NCI-H2196 (cell line): ENCODE results near the gene FDXR.

ENCODE experiments used
- DNase-seq: peaks from one replicate; lab custom pipeline; 2025; ENCODE audit not compliant: unreplicated experiment; lab: John Stamatoyannopoulos, UW

FDXR gene

DNA sequence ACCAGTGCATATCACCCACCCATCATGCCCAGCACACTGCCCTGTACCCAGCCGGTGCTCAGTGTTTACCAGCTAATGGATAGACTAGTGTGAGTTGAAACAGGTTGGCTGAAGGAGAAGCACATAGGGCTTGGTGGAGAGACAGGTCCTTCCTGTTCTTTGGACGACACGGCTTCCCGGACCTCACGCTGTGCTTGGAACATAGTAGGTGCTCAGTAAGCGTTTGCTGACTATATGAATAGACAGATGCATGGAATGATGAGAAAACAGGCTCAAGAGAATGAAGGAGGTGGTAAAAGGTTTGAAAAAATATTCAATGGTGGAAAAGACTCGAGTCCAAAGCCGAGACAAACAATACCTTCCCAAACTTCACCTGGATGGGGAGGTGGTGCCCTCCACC, 27.4 kb upstream of the FDXR start:
- DNase-seq = no peak

DNA sequence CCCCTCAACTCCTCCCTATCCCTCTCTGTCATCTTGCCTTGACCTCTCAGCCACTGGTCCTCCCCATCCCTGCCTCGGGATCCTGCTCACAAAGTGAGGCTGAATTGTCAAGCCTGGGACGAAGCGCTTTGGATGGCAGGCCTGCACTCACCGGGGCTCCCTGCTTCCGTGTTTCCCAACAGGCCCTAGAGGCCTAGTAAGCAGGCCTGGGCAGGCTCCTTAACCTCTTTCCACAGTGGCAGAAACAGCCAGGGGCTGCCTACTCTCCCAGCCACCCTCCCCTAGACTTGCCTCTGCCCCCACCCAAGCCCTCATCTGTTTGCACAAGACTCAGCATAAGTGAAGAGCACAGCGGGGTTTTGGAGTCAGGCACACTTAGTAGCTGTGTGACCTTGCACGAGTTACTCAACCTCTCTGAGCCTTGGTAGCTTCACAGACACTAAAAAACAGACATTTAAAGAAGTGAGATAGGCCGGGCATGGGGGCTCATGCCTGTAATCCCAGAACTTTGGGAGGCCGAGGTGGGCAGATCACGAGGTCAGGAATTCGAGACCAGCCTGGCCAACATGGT, 25.7 kb upstream of the FDXR start:
- no peak for DNase-seq

DNA sequence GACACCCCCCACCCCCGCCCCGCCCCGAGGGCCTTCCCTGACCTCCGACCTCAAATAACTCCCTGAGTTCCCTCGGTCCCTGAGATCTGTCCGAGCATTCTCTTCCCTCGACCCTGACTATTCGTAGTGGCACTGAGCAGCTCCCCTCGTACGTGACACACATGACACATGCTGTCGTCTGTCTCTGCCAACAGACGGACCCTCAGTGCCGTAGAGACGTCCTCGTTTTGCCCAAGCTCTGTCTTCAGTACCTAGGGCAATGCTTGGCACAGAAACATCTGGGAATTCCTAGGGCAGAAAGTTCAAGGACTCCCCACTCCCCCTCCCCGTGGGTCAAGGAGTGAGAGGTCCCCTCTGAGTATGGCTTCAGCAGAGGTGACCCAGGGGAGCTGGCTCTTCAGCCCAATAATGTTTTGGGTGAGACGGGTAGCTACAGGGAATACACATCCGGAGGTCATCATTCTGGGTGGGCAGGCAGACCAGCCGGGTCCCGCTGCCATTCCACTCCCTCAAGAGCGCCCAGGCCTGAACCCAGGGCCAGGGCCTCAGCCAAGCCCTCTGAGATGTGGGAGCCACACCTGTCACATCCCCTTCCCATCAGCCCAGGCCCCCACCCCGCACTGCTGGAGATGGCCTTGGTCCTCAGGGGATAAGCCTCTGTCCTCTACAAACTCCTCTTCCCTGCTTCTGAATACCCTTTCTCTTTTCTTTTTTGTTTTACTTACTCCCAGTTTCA, 21.3 kb upstream of the FDXR start:
- no peak for DNase-seq

DNA sequence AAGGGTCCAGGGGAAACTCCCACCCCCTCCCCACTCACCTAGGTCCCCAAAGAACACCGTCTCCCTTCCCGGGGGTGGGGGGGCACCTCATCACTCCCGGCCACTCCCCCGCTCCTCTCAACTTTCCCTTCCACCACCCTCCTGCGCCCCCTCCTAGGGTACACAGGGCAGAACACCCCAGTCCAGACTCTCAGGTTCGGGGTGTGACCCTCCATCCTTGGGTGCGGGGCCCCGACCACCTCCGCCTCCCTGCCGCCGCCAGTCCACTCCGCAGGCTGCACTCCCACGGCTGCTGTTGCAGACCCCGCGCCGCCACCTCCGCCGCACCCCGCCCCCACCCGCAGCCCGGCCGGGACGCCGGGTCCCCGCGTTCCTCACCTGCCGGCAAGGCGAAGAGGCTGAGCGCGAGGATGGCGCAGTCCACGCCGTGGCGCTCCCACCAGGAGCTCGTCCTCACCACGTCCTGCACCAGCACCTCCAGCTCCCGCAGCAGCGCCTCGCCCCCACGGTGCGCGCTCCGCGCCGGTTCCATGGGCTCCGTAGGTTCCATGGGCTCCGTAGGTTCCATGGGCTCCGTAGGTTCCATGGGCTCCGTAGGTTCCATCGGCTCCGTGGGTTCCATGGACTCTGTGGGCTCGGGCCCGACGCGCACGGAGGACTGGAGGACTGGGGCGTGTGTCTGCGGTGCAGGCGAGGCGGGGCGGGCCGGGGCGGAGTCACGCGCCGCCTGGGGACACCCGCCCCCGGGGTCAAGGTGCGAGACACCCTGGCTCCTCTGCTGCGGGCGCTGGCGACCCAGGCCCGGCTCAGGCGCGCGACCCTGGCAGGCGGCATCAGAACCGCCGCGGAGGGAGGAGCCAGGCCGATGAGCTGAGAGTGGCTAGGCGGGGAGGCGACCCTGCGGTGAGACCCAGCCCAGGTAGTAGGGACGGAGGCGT, 20.4 kb upstream of the FDXR start, which contains the start of gene FADS6:
Gene FADS6, minus strand, starts transcription at position 660 of the 938 bp plus-strand sequence. Its CDS starts 38 bp downstream, at position 622.
- DNase-seq = no peak

DNA sequence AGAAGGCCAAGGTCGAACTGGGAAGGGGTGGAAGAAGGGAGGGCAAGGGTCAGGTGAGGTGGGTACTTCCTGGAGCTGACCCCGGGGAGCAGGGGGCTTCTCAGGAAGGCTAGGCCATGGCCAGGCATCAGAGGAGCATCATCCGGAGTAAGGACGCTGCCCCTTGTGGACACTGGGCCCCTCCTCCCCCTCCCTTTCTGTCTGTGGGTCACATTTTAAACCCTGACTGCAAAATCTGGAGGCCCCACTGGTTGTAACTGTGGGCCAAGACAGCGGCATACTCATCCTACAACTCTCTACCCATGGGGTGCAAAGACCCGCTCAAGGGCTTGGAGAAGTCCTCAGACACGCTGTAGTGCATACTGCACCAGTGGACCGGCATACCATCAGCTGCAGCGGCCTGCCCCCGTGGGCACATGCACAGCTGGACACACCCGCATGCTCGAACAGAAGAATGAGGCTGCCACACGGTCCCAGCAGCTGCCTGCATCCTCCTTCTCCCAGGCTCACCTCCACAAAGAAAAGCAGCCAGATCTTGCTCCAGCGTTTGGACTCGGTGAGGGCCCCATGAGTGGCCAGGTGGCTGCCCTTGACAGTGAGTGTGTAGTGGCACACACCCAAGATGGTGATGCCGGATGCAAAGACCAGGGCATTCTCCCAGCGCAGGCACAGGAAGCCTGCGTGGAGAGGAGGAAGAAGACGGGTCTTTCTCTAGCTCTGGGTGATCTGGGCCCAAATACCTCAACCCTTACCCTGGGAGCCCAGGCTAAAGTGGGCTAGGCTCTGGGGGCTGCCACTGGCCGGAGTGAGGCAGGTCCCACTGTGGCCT, 19.4 kb upstream of the FDXR start:
- DNase-seq = peak; percentile 57

DNA sequence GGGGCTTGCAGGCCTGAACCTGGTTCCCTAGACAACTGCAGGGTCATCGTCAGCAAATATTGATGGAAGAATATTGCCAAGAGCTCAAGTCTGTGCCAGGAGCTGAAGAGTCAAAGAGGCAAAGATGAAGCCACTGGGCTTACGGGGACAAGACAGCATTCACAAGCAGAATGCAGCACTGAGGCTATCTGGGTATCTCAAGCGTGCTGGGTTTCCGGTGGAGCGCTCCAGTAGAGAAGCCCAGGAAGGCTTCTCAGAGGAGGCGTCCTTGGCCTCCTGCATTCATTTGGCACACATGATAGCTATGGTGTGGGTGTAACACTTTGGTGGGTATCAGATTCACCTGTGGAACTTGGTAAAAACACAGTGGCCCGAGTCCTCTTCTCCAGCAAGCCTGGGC, 17.8 kb upstream of the FDXR start:
- no peak for DNase-seq

DNA sequence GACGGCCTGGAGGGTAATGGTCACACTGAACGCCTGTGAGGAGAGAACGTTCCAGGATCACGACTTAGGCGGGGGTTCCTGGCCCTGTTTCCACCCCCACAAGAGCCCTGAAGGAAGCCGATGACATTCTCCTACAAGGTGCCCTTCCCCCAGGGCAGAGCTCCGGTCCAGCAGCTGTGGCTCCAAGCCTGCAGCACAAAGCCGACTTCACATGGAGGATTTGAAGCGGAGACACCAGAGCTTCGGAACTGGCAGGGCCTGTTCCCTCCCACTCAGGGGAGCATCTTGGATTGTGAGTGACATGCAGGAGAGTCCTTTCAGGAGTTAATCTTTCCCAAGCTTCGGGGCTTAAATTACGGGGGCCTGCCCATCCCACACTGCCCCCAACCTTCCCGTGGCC, 15.7 kb upstream of the FDXR start:
- no peak for DNase-seq

DNA sequence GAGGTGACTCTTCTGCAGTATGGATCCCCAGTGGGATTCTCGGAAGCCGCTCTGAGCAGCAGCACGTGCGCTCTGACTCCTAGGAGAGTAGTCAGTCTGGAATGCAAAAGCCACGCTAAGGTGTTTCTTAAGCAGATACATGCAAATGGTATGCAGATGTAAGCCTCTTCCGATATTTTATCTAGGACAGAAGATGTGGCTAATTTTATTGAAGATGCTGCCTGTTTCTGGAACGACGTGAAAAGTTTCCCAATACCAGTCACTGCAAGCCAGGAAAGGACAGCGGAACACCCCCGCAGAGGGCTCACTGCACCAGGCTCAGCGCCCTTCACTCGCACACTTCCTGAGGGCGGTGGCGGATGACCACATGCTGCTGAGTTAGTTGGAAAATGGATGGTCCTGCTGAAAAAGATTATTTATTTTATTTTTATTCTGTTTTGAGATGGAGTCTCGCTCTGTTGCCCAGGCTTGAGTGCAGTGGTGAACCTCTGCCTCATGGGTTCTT, 10.5 kb upstream of the FDXR start:
- no peak for DNase-seq

DNA sequence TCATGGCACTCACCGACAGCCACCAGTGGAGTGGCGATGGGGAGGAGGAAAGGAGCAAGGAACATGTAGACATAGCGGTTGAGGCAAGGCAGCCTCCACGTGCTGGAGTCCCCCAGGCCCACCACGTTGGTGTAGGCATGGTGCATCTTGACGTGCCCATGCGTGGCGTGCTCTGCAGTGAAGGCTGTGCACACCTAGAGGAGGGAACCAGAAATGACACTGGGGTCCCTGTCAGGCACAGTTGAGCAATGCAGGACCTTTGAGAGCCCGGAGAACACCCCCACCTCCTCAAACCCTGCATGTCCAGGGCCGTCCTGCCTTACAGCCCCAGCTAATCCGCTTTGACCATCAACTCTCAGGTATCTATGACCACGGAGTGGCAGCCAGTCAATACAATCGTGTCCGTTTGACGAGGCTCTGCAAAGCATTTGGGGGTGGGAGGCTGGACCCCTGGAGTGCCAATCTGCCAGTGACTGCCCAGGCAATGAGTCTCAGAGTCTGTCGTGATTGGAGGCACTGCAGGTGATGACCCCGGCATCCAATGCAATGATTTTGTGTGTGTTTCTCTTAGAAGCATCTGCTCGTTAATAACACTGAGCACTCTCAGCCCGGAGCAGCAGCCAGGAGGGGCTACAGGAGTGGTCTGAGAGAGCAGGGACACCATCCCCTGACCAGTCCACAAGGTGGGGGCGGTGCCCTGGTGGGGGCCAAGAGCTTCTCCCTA, 9.9 kb upstream of the FDXR start:
- no peak for DNase-seq

DNA sequence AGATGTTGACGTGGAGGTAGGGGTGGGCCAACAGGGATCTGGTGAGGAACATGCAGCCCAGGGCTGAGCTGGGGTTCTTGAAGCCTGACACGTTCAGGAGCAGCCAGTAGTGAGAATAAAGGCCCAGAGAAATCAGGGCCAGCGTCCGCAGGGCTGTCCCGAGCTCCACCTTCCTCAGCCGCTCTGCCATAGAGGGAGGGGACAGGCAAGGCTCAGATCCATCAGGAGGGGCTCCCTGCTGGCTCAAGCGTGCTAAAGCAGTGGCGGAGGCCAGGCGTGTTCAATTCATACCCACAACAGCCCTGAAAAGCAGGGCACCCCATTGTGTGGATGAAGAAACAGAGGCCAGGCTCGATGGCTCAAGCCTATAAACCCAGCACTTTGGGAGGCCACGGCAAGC, 8.3 kb upstream of the FDXR start:
- no peak for DNase-seq

DNA sequence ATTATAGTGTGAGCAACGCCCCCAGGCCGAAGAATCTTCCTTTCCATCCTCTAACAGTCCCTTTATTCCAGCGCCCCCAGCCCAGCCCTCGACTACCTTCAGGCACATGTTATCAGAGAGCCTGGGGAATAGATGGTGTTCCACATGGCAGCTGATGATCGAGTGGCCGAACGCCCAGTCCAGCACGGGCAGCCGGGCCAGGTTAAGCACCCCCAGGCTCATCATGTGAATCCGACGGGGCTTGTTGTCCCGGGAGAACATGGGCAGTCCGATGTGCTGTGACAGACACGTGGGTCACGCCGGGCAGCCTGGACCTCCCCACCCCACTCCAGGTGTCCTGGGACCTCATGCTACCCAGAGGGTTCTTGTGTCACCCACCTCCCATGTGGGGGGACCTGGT, 6.5 kb upstream of the FDXR start:
- no peak for DNase-seq

DNA sequence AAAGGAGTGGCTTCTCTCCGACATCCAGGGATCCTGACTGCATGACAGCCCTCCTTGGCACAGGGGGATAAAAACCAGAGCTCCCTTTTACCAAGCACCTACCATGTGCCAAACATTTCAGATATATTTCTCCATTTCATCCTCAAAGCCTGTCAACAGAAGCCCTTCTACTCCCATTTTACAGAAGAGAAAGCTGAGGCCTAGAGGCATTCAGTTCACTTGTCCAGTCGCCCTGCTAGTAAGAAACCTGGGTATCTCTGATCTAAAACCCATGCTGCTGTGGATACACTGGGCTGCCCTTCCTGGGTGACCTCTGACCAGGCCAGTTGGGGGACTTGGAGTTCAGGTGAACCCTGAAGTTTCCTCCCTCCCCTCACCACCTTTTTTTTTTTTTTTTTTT, 5.9 kb upstream of the FDXR start:
- no peak for DNase-seq

DNA sequence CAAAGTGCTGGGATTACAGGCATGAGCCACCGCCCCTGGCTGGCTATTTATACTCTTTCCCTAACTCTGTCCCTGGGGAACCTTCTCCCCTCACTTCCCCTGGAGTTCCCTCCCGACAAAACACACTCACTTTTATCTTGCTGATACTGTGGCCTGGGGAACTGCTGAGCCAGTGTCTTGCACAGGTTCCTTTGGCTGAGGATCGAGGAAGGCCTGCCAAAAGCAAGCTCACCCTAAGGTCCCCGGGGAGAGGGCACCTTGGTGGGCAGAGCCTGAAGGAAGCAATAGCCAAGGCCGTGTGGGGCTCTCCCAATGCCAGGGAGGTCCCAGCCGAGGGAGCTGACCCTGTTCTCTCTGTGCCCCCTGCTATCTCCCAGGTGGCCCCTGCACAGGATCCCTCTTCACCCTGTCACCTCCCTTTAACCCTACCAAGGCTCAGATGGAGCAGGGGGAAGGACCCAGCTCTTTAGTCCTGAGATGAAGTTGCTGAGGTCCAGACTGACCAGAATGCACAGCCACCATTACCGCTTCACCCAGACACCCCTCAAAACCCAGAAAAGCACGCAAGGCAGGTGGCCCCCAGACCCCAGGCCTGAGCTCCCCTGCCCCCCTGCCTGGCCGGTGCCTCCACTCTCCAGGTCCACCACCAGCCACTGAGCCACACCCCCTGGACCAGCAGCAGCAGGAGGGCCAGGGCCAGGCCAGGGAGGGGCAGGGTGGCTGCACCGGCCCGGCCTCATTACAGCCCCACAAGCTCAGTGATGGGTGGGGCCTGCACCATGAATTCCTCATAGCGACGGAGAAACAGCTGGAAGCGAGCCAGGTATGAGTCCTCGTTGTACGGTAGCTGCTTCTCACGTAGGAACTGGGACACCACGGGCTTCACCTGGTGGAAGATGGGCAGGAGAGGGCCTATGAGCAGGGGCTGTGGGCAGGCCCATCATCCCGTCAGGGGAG, 5.1 kb upstream of the FDXR start:
- DNase-seq = no peak

DNA sequence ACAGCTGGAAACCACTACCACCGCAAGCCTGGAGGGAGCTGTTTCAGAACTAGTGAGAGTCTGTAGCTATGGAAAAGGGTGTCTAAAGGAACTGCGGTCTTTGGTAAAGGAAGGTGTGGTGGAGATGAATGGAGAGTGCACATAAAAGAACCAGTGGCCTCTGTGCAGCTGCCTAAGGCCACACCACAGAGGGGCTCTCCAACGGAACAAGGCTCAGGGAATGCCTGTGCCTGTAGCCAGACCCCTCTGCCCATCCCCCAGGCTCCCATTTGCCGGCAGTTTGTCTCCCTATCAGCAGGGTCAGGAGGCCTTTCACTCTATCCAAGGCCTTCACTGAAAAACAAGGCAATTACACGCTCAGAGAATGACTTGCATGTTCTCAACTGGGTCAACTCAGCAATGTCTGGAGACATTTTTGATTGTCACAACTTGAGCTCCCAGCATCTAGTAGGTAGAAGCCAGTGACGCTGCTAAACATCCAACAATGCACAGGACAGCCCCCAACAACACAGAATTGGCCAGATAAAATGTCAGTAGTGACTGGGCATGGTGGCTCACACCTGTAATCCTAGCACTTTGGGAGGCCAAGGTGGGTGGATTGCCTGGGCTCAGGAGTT, 3.3 kb upstream of the FDXR start:
- DNase-seq = no peak

DNA sequence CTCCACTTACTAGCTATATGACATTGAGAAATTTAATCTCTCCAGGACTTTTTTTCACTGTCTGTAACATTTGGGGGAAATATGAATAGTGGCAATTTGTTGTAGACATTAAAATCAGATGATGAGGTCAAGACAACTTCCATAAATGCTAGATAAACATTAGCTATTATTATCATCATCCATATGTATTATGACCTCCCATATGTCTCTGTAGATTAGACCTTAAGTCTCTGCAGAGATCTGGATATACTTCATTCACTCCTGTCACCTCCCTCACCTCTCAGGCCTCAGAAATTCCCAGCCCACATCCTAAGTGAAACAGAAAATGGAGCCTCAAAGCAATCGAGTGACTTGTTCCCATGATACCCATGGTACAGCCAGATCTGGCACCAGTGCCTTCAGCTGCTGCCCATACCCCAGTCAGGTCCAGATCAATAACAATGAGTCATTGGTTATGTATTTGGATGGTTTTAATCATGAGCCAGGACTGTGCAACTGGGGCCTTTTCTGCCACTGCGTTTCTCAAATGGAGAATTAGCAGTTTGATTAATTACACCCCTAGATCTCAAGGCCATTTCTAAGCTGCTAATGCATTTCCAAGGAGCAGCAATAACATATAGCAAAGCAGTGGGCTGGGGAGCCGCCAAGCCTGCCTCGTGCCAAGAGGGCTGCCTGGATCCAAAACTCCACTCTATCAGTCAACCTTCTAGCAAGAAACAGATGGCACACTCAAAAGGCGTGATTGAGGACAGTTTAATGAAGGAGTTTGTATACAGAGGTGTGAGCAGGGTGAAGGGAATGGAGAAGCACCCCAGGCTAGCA, 2.6 kb upstream of the FDXR start:
- no peak for DNase-seq

DNA sequence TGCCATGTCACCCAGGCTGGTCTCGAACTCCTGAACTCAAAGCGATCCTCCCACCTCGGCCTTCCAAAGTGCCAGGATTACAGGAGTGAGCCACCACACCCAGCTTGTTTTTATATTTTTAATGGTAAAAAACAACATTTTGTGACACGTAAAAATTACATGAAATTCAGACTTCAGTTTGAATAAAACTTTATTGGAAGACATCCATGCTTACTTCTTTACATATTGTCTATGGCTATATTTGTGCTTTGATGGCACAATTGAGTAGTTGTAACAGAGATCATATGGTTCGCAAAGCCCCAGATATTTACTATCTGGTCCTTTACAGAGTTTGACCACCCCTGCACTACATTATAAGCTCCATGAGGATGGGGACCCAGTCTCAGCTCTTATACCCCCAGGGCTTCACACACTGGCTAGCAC, 1.8 kb upstream of the FDXR start:
- no peak for DNase-seq

DNA sequence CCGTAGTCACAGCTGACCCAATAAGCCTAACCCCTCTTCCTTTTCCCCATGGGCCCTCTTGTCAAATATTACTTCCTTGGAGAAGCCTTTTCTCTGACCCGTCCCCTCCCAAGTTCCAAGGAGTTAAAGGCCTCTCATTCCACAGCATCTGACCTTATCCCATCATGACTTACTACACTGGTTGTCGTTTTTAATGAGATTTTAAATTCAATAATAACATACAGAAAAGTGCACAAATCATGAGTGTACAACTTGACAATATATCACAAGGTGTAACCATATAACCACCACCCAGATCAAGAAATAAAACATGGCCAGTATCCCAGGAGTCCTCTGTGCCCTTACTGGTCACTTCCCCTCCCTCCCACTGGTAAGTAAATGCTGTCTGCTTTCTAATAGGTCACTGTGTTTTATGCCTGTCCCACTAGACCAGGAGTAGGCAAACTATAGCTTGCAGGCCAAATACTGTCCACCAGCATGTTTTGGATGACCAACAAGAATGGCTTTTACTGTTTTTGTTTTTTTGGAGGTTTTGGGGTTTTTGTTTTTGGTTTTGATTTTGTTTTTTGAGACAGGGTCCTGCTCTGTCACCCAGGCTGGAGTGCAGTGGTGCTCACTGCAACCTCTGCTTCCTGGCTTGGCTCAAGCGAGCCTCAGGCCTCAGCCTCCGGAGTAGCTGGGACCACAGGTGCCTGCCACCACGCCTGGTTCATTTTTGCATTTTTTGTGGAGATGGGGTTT, 1.2 kb upstream of the FDXR start:
- peak; percentile 39 for DNase-seq
